SK-N-SH (cell line): ENCODE measurements around the gene IQGAP2.

Experiments used
- CTCF ChIP-seq: fragments of 200-600 bp; sonication (generic); IDR thresholded peaks from 2 replicates; pipeline ENCODE4 v1.6.1; 2017; ENCODE audit warnings: antibody characterized with exemption, mild to moderate bottlenecking, moderate library complexity
- EZH2phosphoT487 ChIP-seq: fragments of 200-600 bp; sonication (generic); IDR thresholded peaks from 2 replicates; pipeline ENCODE4 v1.6.1; 2017; ENCODE audit warnings: low read depth, mixed run types, mild to moderate bottlenecking, antibody characterized with exemption, moderate library complexity, borderline replicate concordance
- FOSL2 ChIP-seq: IDR thresholded peaks from 2 replicates; pipeline ENCODE4 v1.4.0; 2012; ENCODE audit warnings: low read depth, mild to moderate bottlenecking, moderate library complexity, borderline replicate concordance
- GABPA ChIP-seq: IDR thresholded peaks from 2 replicates; pipeline ENCODE4 v1.4.0; 2012; ENCODE audit warnings: low read depth, mild to moderate bottlenecking
- JUND ChIP-seq: IDR thresholded peaks from 2 replicates; pipeline ENCODE4 v1.4.0; 2012
- REST ChIP-seq: IDR thresholded peaks from 2 replicates; pipeline ENCODE4 v1.6.1; 2012; ENCODE audit warnings: mild to moderate bottlenecking, low read depth, low read length, moderate library complexity
- TF ChIP-seq, protein P1 (sequence below): IDR thresholded peaks from 2 replicates; pipeline ENCODE4 v1.4.0; 2012; ENCODE audit warnings: low read depth, borderline replicate concordance

DNA sequence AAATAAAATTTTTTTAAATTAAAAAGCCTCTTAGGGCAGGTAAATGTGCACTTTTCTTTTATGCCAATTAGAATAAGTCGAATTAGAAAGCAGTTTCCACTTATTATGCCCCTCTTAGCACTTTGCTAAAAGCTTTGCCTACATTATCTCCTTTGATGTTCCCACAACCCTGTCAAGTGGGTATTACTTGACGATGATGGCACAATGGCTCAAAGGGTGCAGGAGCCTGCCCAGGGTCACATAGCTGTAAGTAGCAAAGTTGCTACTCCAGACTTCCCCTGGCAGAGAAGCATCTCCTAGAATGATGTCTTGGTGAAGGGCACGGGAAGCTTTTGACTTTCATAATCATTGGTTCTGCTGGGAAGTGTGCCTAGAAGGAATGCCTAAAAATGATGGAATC is 18.4 kb upstream of the IQGAP2 start:
- TF ChIP-seq GABPA (no peak), CTCF (no peak), EZH2phosphoT487 (no peak), FOSL2 (no peak), REST (no peak), JUND (no peak)
- TF ChIP-seq, protein P1, sequence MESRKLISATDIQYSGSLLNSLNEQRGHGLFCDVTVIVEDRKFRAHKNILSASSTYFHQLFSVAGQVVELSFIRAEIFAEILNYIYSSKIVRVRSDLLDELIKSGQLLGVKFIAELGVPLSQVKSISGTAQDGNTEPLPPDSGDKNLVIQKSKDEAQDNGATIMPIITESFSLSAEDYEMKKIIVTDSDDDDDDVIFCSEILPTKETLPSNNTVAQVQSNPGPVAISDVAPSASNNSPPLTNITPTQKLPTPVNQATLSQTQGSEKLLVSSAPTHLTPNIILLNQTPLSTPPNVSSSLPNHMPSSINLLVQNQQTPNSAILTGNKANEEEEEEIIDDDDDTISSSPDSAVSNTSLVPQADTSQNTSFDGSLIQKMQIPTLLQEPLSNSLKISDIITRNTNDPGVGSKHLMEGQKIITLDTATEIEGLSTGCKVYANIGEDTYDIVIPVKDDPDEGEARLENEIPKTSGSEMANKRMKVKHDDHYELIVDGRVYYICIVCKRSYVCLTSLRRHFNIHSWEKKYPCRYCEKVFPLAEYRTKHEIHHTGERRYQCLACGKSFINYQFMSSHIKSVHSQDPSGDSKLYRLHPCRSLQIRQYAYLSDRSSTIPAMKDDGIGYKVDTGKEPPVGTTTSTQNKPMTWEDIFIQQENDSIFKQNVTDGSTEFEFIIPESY, result no peak
